Hepatocyte (in vitro differentiated cells): ENCODE measurements around the gene SH2D7.

ENCODE experiments used
- CTCF ChIP-seq: fragments of 200-600 bp; sonication (generic); IDR thresholded peaks from 2 replicates; pipeline ENCODE4 v1.5.1; 2016; ENCODE audit warnings: antibody characterized with exemption, mild to moderate bottlenecking; ENCODE audit not compliant: poor library complexity
- EZH2 ChIP-seq: fragments of 200-600 bp; sonication (generic); IDR thresholded peaks from 2 replicates; pipeline ENCODE4 v1.6.1; 2016; ENCODE audit warnings: antibody characterized with exemption, mild to moderate bottlenecking, borderline replicate concordance
- EZH2phosphoT487 ChIP-seq: fragments of 200-600 bp; sonication (generic); IDR thresholded peaks from one replicate; pipeline ENCODE4 v1.6.1; 2018; ENCODE audit warnings: antibody characterized with exemption, mild to moderate bottlenecking, low read depth, moderate library complexity; ENCODE audit not compliant: unreplicated experiment, severe bottlenecking

GRCh38 chr15:78073046-78073787 lies 19.1 kb upstream of the SH2D7 start:
- TF ChIP-seq CTCF (no peak), EZH2phosphoT487 (no peak), EZH2 (no peak)
